Cardiac muscle cell (in vitro differentiated cells and primary cell): ENCODE results near the gene TCP10L. TPM values are rescaled to one million over a fixed set of nuclear protein-coding genes. Genes with fewer than 3 reads are reported as not detected.
"Not testable (repeated sequence)": the region's sequence is repeated elsewhere in the genome, so short reads cannot be mapped to it uniquely, and the experiment has no call there.

Source experiments
- DNase-seq, 2 donors: peaks; one replicate each; pipeline versions ENCODE4 v3.0.0 to v3.0.0-alpha.2; 2010 to 2017; ENCODE audit warnings: low read depth in 1 of 2, low spot score in 1 of 2
- H3K27ac ChIP-seq: fragments of 200-600 bp; sonication (generic); 2 replicates; pipeline ENCODE4 v1.5.1; 2016
- H3K27me3 ChIP-seq: fragments of 200-600 bp; sonication (generic); 2 replicates; pipeline ENCODE4 v1.6.0; 2016; ENCODE audit warnings: control low read depth
- H3K36me3 ChIP-seq: fragments of 200-600 bp; sonication (generic); 2 replicates; pipeline ENCODE4 v1.5.1; 2016; ENCODE audit warnings: control low read depth
- H3K4me1 ChIP-seq: fragments of 200-600 bp; sonication (generic); 2 replicates; pipeline ENCODE4 v1.8.1; 2017; ENCODE audit warnings: low read depth, mild to moderate bottlenecking, mixed run types
- H3K4me3 ChIP-seq: fragments of 200-600 bp; sonication (generic); 2 replicates; pipeline ENCODE4 v1.5.1; 2016; ENCODE audit warnings: mild to moderate bottlenecking
- H3K9me3 ChIP-seq: fragments of 200-600 bp; sonication (generic); 2 replicates; pipeline ENCODE4 v1.5.1; 2017; ENCODE audit warnings: low read depth, mild to moderate bottlenecking, control low read depth
- polyA plus RNA-seq: library from polyadenylated mRNA; unstranded; fragments of >200 nt; fragmentation: Nextera tagmentation; extraction: Ambion mirVana; gene quantifications from 2 replicates; pipeline ENCODE4 v1.2.1, GENCODE V29; 2016
- total RNA-seq: library from RNA; depleted of rRNA; stranded (reverse); fragments of >200 nt; gene quantifications from 2 replicates; pipeline ENCODE4 v1.2.3, GENCODE V29; 2016
- TF ChIP-seq, protein P1 (sequence below): IDR thresholded peaks from 2 replicates; pipeline ENCODE4 v1.5.1; 2012; ENCODE audit warnings: low read depth, mild to moderate bottlenecking, low read length

Gene TCP10L
- total and polyA plus RNA-seq, 2 experiments from 2014 or later = 1.5 to 4.5 TPM

DNA sequence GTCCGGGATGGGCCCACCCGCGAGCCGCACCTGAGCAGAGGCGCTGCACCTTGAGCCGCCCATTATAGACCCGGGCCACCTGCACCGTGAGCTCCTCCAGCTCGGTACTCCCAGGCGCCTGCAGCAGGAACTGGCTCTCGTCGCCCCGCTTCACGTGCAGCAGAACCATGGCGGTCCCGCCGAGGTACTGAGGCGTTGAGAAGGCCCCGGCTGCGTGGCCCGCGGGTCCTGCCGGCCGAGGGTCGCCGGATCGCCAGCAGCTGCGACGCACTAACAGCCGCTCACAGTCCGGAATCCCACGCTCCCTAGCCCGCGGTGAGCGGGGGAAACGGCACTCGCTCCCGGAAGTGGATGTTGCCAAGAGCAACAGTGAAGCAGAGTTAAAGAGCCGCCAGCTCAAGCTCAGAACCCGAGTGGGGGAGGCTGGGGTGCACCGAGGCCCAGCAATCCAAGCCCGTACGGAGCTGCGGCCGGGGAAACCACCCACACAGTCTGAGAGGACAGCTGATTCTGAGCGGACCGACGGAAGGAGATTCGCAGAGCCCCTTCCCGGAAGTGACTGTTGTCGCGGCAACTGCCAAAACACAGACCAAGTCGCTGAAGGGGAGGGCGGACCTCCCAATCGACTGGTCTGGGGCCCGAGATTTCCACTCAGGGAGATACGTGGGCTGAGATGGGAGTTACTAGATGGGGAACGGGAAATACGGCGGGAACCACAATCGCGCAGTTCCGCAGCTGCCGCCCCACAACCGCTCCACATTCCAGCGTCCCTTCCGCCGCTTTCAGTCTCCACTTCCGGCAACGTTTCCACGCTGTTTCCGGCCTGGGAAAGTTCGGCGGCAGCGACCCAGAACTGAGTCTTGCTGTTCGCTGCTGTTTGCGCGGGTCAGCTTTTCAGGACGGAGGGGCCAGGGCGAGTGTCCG lies 27.0 kb upstream of the TCP10L start, which contains the start of gene CFAP298:
Gene CFAP298 (minus strand): TSS at position 303 of the 924 bp plus-strand sequence. CDS start 134 bp downstream, at position 169.
- Histone ChIP-seq H3K27ac (peak within 1 kb of the TSS; percentile 94), H3K9me3 (no peaks in the 10 kb centered on the region), H3K27me3 (no peaks in the 10 kb centered on the region), H3K4me1 (no peaks in the 10 kb centered on the region), H3K36me3 (no peaks in the 10 kb centered on the region), H3K4me3 (peak within 1 kb of the TSS; percentile 69)
- TF ChIP-seq, protein P1, sequence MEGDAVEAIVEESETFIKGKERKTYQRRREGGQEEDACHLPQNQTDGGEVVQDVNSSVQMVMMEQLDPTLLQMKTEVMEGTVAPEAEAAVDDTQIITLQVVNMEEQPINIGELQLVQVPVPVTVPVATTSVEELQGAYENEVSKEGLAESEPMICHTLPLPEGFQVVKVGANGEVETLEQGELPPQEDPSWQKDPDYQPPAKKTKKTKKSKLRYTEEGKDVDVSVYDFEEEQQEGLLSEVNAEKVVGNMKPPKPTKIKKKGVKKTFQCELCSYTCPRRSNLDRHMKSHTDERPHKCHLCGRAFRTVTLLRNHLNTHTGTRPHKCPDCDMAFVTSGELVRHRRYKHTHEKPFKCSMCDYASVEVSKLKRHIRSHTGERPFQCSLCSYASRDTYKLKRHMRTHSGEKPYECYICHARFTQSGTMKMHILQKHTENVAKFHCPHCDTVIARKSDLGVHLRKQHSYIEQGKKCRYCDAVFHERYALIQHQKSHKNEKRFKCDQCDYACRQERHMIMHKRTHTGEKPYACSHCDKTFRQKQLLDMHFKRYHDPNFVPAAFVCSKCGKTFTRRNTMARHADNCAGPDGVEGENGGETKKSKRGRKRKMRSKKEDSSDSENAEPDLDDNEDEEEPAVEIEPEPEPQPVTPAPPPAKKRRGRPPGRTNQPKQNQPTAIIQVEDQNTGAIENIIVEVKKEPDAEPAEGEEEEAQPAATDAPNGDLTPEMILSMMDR = no peak
- peak; percentile 91 to 98 for DNase-seq

DNA sequence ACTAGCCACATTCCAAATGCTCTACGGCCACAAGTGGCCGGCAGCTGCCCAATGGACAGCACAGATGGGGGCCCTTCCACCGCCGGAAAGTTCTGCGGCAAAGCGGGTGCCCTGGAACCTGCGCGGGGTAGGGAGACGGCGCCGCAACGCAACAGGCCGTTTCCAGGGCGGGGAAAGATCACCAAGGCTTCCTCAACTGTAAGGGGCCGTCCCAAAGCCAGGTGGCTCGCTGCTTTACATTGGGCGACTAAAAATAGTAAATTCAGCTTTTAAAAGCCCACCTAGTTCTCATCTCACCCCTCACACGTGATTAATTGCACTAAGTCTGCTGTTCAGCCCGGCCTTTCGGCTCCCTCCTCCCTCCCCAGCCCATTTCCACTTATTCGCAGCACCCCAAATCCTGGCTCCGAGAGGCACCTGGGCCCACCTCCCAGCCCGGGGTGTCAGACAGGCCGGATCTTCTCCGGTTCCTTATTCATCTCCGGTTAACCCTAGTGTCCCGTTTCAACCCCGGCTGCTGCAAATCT lies 26.2 kb upstream of the TCP10L start:
- H3K27ac ChIP-seq = peak overlapping the region; percentile 94
- DNase-seq = peak; percentile 32 to 57
- no peaks in the 10 kb centered on the region for H3K9me3 ChIP-seq
- no peaks in the 10 kb centered on the region for H3K27me3 ChIP-seq
- peaks cover 3% of the 10 kb centered on the region for H3K36me3 ChIP-seq
- peak overlapping the region; percentile 69 for H3K4me3 ChIP-seq
- H3K4me1 ChIP-seq = no peaks in the 10 kb centered on the region
- TF ChIP-seq, protein P1 = no peak

DNA sequence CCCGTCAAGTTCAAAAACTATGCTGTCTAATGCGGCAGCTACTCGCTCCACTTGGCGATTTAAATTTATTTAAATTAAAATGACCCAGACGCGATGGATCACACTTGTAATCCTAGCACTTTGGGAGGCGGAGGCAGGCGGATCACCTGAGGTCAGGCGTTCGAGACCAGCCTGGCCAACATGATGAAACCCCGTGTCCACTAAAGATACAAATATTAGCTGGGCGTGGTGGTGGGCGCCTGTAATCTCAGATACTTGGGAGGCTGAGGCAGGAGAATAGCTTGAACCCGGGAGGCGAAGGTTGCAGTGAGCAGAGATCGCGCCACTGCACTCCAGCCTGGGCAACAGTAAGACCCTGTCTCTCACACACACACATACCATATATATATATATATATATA lies 25.6 kb upstream of the TCP10L start:
- H3K36me3 ChIP-seq = not testable (repeated sequence)
- H3K4me3 ChIP-seq = peak overlapping the region; percentile 69

DNA sequence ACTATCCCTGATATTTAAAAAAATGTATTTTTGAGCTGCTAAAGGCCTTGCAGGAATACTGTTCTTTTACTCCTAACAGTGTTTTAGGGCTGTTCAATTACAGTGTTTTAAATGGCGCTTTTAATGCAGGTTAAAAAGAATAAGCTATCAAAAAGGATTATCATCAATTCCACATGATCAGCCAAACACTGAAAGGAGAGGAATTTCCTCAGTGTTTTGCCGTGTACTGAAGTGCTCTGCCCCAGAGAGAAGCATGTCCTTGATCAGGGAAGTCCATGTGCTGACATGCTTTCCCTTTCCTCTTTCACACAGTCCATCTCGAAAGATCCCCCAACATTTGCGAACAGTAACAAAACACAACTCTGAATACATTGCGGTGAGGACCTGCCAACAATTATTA lies 23.5 kb upstream of the TCP10L start:
- no peaks in the 10 kb centered on the region for H3K27me3 ChIP-seq

More for the DNA sequence above, 25.6 kb upstream of the TCP10L start:
- H3K4me1 ChIP-seq, DNase-seq, H3K27ac ChIP-seq, H3K9me3 ChIP-seq, H3K27me3 ChIP-seq: not testable (repeated sequence)

DNA sequence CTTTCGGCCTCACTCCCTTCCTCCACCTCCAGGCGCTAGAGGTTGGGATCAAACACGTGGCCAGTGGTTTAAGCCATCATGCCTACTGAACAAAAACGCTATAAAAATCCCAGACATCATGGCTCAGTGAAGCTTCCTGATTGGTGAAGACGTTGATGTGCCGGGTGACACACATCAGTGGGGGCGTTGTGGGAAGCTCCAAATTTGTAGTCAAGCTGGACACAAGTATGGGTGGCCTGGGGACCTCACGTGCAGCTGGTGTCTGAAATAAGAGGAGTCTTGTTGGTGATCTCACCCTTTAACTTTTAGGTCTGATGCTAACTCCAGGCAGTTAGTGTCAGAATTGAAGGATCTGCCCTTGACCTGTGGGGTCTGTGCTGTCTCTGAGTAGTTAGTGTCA lies 20.1 kb upstream of the TCP10L start:
- no peaks in the 10 kb centered on the region for H3K9me3 ChIP-seq
- peaks cover 30% of the 10 kb centered on the region for H3K36me3 ChIP-seq
- no peak for DNase-seq
- TF ChIP-seq, protein P1 = no peak
- H3K27me3 ChIP-seq = no peaks in the 10 kb centered on the region
- H3K27ac ChIP-seq = no peak overlapping the region
- H3K4me3 ChIP-seq = no peak overlapping the region
- H3K4me1 ChIP-seq = no peaks in the 10 kb centered on the region

More for the DNA sequence above, 23.5 kb upstream of the TCP10L start:
- DNase-seq = no peak
- H3K4me1 ChIP-seq = no peaks in the 10 kb centered on the region
- H3K9me3 ChIP-seq = no peaks in the 10 kb centered on the region
- no peak overlapping the region for H3K27ac ChIP-seq
- TF ChIP-seq, protein P1 = no peak
- peaks cover 15% of the 10 kb centered on the region for H3K36me3 ChIP-seq
- no peak overlapping the region for H3K4me3 ChIP-seq

GRCh38 chr21:32604464-32604863 lies 19.1 kb upstream of the TCP10L start:
- DNase-seq = no peak
- Histone ChIP-seq H3K27ac (no peak overlapping the region), H3K4me1 (no peaks in the 10 kb centered on the region), H3K36me3 (peaks cover 30% of the 10 kb centered on the region), H3K27me3 (no peaks in the 10 kb centered on the region), H3K4me3 (no peak overlapping the region), H3K9me3 (no peaks in the 10 kb centered on the region)
- TF ChIP-seq, protein P1 = no peak
